HEK293 (cell line): ENCODE measurements around the gene PLCD3.

Source experiments
- CTCF ChIA-PET: fragments of 350-600 bp; formaldehyde crosslinking; extraction: SDS; loops from one replicate; lab custom pipeline; 2021; ENCODE audit warnings: antibody characterized with exemption; lab: Yijun Ruan, JAX
- POLR2A ChIA-PET: fragments of 300-600 bp; formaldehyde crosslinking; extraction: SDS; loops from one replicate; lab custom pipeline; 2020; ENCODE audit warnings: antibody characterized with exemption, inconsistent platforms; lab: Yijun Ruan, JAX
- H3K27ac ChIP-seq: fragments of 200-500 bp; sonication (Bioruptor generic); 2 replicates; pipeline ENCODE4 v1.5.1; 2014; ENCODE audit warnings: low read depth, low read length, control low read depth, inconsistent platforms; ENCODE audit errors: extremely low read depth
- H3K36me3 ChIP-seq, 2 experiments: fragments of 200-500 bp in 1 of 2; sonication (Bioruptor generic) in 1 of 2; 1 replicate in 1 of 2; 2 replicates in 1 of 2; pipeline ENCODE4 v1.5.1; 2014 to 2017; ENCODE audit warnings: inconsistent platforms in 2 of 2, low read length in 2 of 2; ENCODE audit not compliant: control insufficient read depth in 2 of 2, insufficient read depth in 1 of 2
- H3K4me1 ChIP-seq: fragments of 200-500 bp; sonication (Bioruptor generic); 2 replicates; pipeline ENCODE4 v1.5.1; 2014; ENCODE audit warnings: mild to moderate bottlenecking, low read length, inconsistent platforms; ENCODE audit not compliant: control insufficient read depth, insufficient read depth
- H3K4me3 ChIP-seq: 2 replicates; pipeline ENCODE4 v1.5.1; 2011; ENCODE audit warnings: low read depth, mild to moderate bottlenecking, control low read depth, low read length, moderate library complexity
- H3K9me3 ChIP-seq: fragments of 200-500 bp; sonication (Bioruptor generic); 2 replicates; pipeline ENCODE4 v1.5.1; 2014; ENCODE audit warnings: low read depth, low read length, inconsistent platforms; ENCODE audit not compliant: control insufficient read depth, insufficient read depth
- FEZF1 ChIP-seq: fragments of 450-650 bp; formaldehyde crosslinking; IDR thresholded peaks from 2 replicates; pipeline ENCODE4 v1.5.1; 2016; ENCODE audit warnings: missing biosample characterization, missing genetic modification characterization
- PATZ1 ChIP-seq: fragments of 450-650 bp; formaldehyde crosslinking; IDR thresholded peaks from 2 replicates; pipeline ENCODE4 v1.5.1; 2016; ENCODE audit warnings: missing biosample characterization, missing genetic modification characterization
- ZBTB10 ChIP-seq: fragments of 450-650 bp; formaldehyde crosslinking; IDR thresholded peaks from 2 replicates; pipeline ENCODE4 v1.5.1; 2016; ENCODE audit warnings: missing biosample characterization, missing genetic modification characterization
- ZNF248 ChIP-seq: fragments of 450-650 bp; formaldehyde crosslinking; IDR thresholded peaks from 2 replicates; pipeline ENCODE4 v1.5.1; 2017; ENCODE audit warnings: missing biosample characterization, missing genetic modification characterization
- ZNF335 ChIP-seq: fragments of 450-650 bp; formaldehyde crosslinking; conservative IDR thresholded peaks from 2 replicates; pipeline ENCODE4 v1.5.1; 2016; ENCODE audit warnings: missing biosample characterization, missing genetic modification characterization
- ZNF48 ChIP-seq: fragments of 450-650 bp; formaldehyde crosslinking; IDR thresholded peaks from 2 replicates; pipeline ENCODE4 v1.5.1; 2016; ENCODE audit warnings: missing biosample characterization, missing genetic modification characterization
- ZNF513 ChIP-seq: fragments of 450-650 bp; IDR thresholded peaks from 2 replicates; pipeline ENCODE4 v1.5.1; 2018; ENCODE audit warnings: missing biosample characterization, missing genetic modification characterization
- ZNF596 ChIP-seq: fragments of 450-650 bp; IDR thresholded peaks from 2 replicates; pipeline ENCODE4 v1.5.0; 2018; ENCODE audit warnings: missing biosample characterization, mild to moderate bottlenecking, missing genetic modification characterization, moderate library complexity
- ZNF777 ChIP-seq: fragments of 450-650 bp; formaldehyde crosslinking; IDR thresholded peaks from 2 replicates; pipeline ENCODE4 v1.5.1; 2017; ENCODE audit warnings: missing biosample characterization, missing genetic modification characterization, borderline replicate concordance
- TF ChIP-seq, protein P1 (sequence below): fragments of 450-650 bp; formaldehyde crosslinking; IDR thresholded peaks from 2 replicates; pipeline ENCODE4 v1.5.1; 2017; ENCODE audit warnings: missing biosample characterization, missing genetic modification characterization
- TF ChIP-seq, protein P2 (sequence below): fragments of 450-650 bp; formaldehyde crosslinking; IDR thresholded peaks from 2 replicates; pipeline ENCODE4 v1.5.1; 2016; ENCODE audit warnings: missing biosample characterization, missing genetic modification characterization

The PLCD3 gene

GRCh38 chr17:45172541-45173286, 40.4 kb upstream of the PLCD3 start (continued):
- TF ChIP-seq PATZ1 (peak; percentile 39; the same call in 1 of the 2 replicates), ZNF513 (tag by site-specific recombination) (no peak), ZNF596 (tag by site-specific recombination) (no peak; the same call in 1 of the 2 replicates), ZNF777 (tag by site-specific recombination) (no peak)
- TF ChIP-seq, protein P1, sequence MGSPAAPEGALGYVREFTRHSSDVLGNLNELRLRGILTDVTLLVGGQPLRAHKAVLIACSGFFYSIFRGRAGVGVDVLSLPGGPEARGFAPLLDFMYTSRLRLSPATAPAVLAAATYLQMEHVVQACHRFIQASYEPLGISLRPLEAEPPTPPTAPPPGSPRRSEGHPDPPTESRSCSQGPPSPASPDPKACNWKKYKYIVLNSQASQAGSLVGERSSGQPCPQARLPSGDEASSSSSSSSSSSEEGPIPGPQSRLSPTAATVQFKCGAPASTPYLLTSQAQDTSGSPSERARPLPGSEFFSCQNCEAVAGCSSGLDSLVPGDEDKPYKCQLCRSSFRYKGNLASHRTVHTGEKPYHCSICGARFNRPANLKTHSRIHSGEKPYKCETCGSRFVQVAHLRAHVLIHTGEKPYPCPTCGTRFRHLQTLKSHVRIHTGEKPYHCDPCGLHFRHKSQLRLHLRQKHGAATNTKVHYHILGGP (tag by site-specific recombination), result no peak
- TF ChIP-seq, protein P2, sequence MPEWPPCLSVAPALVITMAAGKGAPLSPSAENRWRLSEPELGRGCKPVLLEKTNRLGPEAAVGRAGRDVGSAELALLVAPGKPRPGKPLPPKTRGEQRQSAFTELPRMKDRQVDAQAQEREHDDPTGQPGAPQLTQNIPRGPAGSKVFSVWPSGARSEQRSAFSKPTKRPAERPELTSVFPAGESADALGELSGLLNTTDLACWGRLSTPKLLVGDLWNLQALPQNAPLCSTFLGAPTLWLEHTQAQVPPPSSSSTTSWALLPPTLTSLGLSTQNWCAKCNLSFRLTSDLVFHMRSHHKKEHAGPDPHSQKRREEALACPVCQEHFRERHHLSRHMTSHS (tag by site-specific recombination), result no peak

DNA sequence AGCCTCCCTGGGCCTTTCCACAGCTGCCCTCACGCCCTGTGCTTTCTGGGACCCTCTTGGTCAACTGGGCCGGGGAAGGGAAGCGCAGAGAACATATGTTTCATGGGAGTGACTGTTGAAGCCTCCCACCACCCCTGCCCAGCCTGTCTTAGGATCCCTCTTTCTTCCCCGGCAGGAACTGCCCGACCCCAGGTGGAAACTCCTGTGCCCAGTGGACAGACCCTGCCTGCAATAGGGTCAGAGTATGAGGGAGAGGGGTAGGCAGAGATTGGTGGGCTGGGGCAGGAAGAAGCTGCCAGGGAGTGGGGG, 39.9 kb upstream of the PLCD3 start:
- CTCF ChIA-PET, result interaction anchor here (1.3 to 3.5 kb wide), 5 partner anchors 11 to 37 kb away, joined by 3 to 37 read pairs (median 13); partner anchors contain the start of genes ACBD4 and HEXIM2
- POLR2A ChIA-PET, result interaction anchor here (0.6 to 5.6 kb wide), 4 partner anchors 9 to 44 kb away, joined by 3 to 86 read pairs (median 36); partner anchors contain the start of genes HEXIM1 and HEXIM2
- no peaks in the 10 kb centered on the region for H3K9me3 ChIP-seq
- TF ChIP-seq ZNF248 (tag by site-specific recombination), result no peak
- no peak for TF ChIP-seq ZBTB10
- TF ChIP-seq ZNF335 (tag by site-specific recombination), result peak; percentile 39; the same call in 1 of the 2 replicates
- no peak for TF ChIP-seq ZNF48 (tag by site-specific recombination)
- no peak for TF ChIP-seq FEZF1 (tag by site-specific recombination)
- TF ChIP-seq, all 188 proteins: peak for 1
- H3K36me3 ChIP-seq, result peaks cover 0 to 19% of the 10 kb centered on the region in 2 experiments; a peak in 1 of 3 replicates
- H3K27ac ChIP-seq, result peak overlapping the region; percentile 34; the same call in 1 of the 2 replicates
- no peak overlapping the region for H3K4me3 ChIP-seq
- H3K4me1 ChIP-seq, result peaks cover 23% of the 10 kb centered on the region
